Activated T-cell treated with anti-CD3 and anti-CD28 coated beads, Interleukin-2, amount 50 U/mL, for 72 hours (primary cell): ENCODE results near the gene FAM110A. TPM values are rescaled to one million over a fixed set of nuclear protein-coding genes. Genes with fewer than 3 reads are reported as not detected.
"Not testable (repeated sequence)": the region's sequence is repeated elsewhere in the genome, so short reads cannot be mapped to it uniquely, and the experiment has no call there.

Experiments used
- ATAC-seq, 2 donors: fragments of 150-1000 bp; cut with Tn5 transposase; replicated peaks in 1 of 2; 2 replicates each; pipeline ENCODE4 v1.10.0; 2021; ENCODE audit warnings: moderate library complexity in 2 of 2, mild to moderate bottlenecking in 1 of 2
- DNase-seq, 2 donors: peaks; one replicate each; pipeline ENCODE4 v3.0.0; 2021 to 2022; ENCODE audit warnings: mixed read lengths in 1 of 2
- H3K27ac Mint-ChIP-seq: one replicate; pipeline ENCODE4 v1.8.0; 2022; ENCODE audit warnings: mild to moderate bottlenecking, moderate library complexity, mixed read lengths
- H3K27me3 Mint-ChIP-seq: one replicate; pipeline ENCODE4 v1.8.0; 2022; ENCODE audit warnings: low read depth, mixed read lengths
- H3K36me3 Mint-ChIP-seq, 2 donors: one replicate each; pipeline ENCODE4 v1.8.0; 2022; ENCODE audit warnings: mixed read lengths in 2 of 2, mild to moderate bottlenecking in 1 of 2; ENCODE audit not compliant: insufficient read depth in 2 of 2
- H3K4me1 Mint-ChIP-seq: one replicate; pipeline ENCODE4 v1.8.0; 2022; ENCODE audit warnings: low read depth, mixed read lengths
- H3K4me3 Mint-ChIP-seq, 2 donors: one replicate each; pipeline ENCODE4 v1.8.0; 2022; ENCODE audit warnings: mild to moderate bottlenecking in 2 of 2, mixed read lengths in 2 of 2, moderate library complexity in 2 of 2
- H3K9me3 Mint-ChIP-seq, 2 donors: one replicate each; pipeline ENCODE4 v1.8.0; 2022; ENCODE audit warnings: mixed read lengths in 2 of 2
- total RNA-seq, 2 donors: library from RNA; stranded (reverse); gene quantifications; one replicate each; pipeline ENCODE4 v1.2.3, GENCODE V29; 2022

FAM110A gene
- total RNA-seq, 2 donors from 2014 or later, result 21.1 to 24.5 TPM

GRCh38 chr20:840858-841567 is 7.5 kb downstream of the FAM110A start:
- DNase-seq, result peak; percentile 41 to 60

GRCh38 chr20:841568-842546 is 8.3 kb downstream of the FAM110A start:
- DNase-seq (no peak), ATAC-seq (no peak)
- Mint-ChIP-seq H3K27ac (no peak overlapping the region), H3K4me3 (peak overlapping the region; percentile 74), H3K36me3 (peaks cover 3 to 10% of the 10 kb centered on the region in 2 donors), H3K27me3 (no peaks in the 10 kb centered on the region), H3K4me1 (peaks cover 47% of the 10 kb centered on the region), H3K9me3 (peaks cover 0 to 2% of the 10 kb centered on the region in 2 donors)

More at GRCh38 chr20:840858-841567, 7.5 kb downstream of the FAM110A start:
- Mint-ChIP-seq H3K4me1 (peaks cover 47% of the 10 kb centered on the region), H3K27ac (no peak overlapping the region), H3K36me3 (peaks cover 6 to 10% of the 10 kb centered on the region in 2 donors), H3K9me3 (peaks cover 0 to 2% of the 10 kb centered on the region in 2 donors), H3K27me3 (no peaks in the 10 kb centered on the region), H3K4me3 (peak overlapping the region; percentile 74)
- ATAC-seq, result no peak

GRCh38 chr20:842547-842940 is 9.0 kb downstream of the FAM110A start:
- no peak overlapping the region for H3K27ac Mint-ChIP-seq
- H3K4me1 Mint-ChIP-seq, result peaks cover 47% of the 10 kb centered on the region

GRCh38 chr20:843912-844311 is 10.4 kb downstream of the FAM110A start:
- H3K4me3 Mint-ChIP-seq, result no peak overlapping the region
- no peaks in the 10 kb centered on the region for H3K27me3 Mint-ChIP-seq
- H3K4me1 Mint-ChIP-seq, result peaks cover 48% of the 10 kb centered on the region
- no peak for DNase-seq
- ATAC-seq, result peak in 1 of 2 donors; percentile 6
- no peaks in the 10 kb centered on the region for H3K9me3 Mint-ChIP-seq
- peaks cover 0 to 2% of the 10 kb centered on the region in 2 donors for H3K36me3 Mint-ChIP-seq
- no peak overlapping the region for H3K27ac Mint-ChIP-seq

More at GRCh38 chr20:842547-842940, 9.0 kb downstream of the FAM110A start:
- peak overlapping the region in 1 of 2 donors; percentile 74 for H3K4me3 Mint-ChIP-seq
- peaks cover under 1 to 7% of the 10 kb centered on the region in 2 donors for H3K36me3 Mint-ChIP-seq
- peaks cover 0 to under 1% of the 10 kb centered on the region in 2 donors for H3K9me3 Mint-ChIP-seq
- ATAC-seq (no peak), DNase-seq (no peak)
- no peaks in the 10 kb centered on the region for H3K27me3 Mint-ChIP-seq

- Mint-ChIP-seq H3K27ac (no peak overlapping the region), H3K9me3 (no peaks in the 10 kb centered on the region)
Measured at GRCh38 chr20:844473-845225, 11.1 kb downstream of the FAM110A start.

GRCh38 chr20:845226-845868 is 11.8 kb downstream of the FAM110A start:
- DNase-seq (peak; percentile 21 to 28), ATAC-seq (no peak)
- Mint-ChIP-seq H3K36me3 (peaks cover 0 to 2% of the 10 kb centered on the region in 2 donors), H3K27ac (no peak overlapping the region), H3K4me3 (peak overlapping the region; percentile 86 to 89), H3K9me3 (no peaks in the 10 kb centered on the region), H3K4me1 (peaks cover 50% of the 10 kb centered on the region), H3K27me3 (no peaks in the 10 kb centered on the region)

More at GRCh38 chr20:844473-845225, 11.1 kb downstream of the FAM110A start:
- H3K36me3 Mint-ChIP-seq, result peaks cover 0 to 2% of the 10 kb centered on the region in 2 donors
- ATAC-seq, result peak; percentile 93
- DNase-seq, result peak; percentile 83 to 90
- no peaks in the 10 kb centered on the region for H3K27me3 Mint-ChIP-seq
- H3K4me3 Mint-ChIP-seq, result peak overlapping the region; percentile 86 to 89
- H3K4me1 Mint-ChIP-seq, result peaks cover 48% of the 10 kb centered on the region

- H3K4me3 Mint-ChIP-seq, result peak overlapping the region; percentile 86 to 89
- peaks cover 2% of the 10 kb centered on the region in 2 donors for H3K36me3 Mint-ChIP-seq
- no peak for DNase-seq
- peak in 1 of 2 donors; percentile 1 for ATAC-seq
- peak overlapping the region; percentile 88 for H3K27ac Mint-ChIP-seq
- H3K27me3 Mint-ChIP-seq, result no peaks in the 10 kb centered on the region
- peaks cover 52% of the 10 kb centered on the region for H3K4me1 Mint-ChIP-seq
- H3K9me3 Mint-ChIP-seq, result no peaks in the 10 kb centered on the region
Measured at GRCh38 chr20:845941-846893, 12.7 kb downstream of the FAM110A start.

- ATAC-seq (peak; percentile 37 to 48), DNase-seq (peak; percentile 56 to 66)
- Mint-ChIP-seq H3K4me3 (peak overlapping the region; percentile 86 to 89), H3K9me3 (no peaks in the 10 kb centered on the region), H3K36me3 (peaks cover 2% of the 10 kb centered on the region in 2 donors), H3K27ac (peak overlapping the region; percentile 95), H3K27me3 (no peaks in the 10 kb centered on the region), H3K4me1 (peaks cover 49% of the 10 kb centered on the region)
Measured at GRCh38 chr20:846894-847278, 13.4 kb downstream of the FAM110A start.

GRCh38 chr20:848193-848592 is 14.7 kb downstream of the FAM110A start:
- Mint-ChIP-seq H3K27me3 (no peaks in the 10 kb centered on the region), H3K27ac (no peak overlapping the region), H3K4me3 (no peak overlapping the region), H3K36me3 (peaks cover 2% of the 10 kb centered on the region in 2 donors), H3K4me1 (peaks cover 51% of the 10 kb centered on the region), H3K9me3 (no peaks in the 10 kb centered on the region)
- ATAC-seq (no peak), DNase-seq (no peak)

- ATAC-seq, H3K36me3 Mint-ChIP-seq, H3K4me3 Mint-ChIP-seq, H3K9me3 Mint-ChIP-seq, DNase-seq, H3K27me3 Mint-ChIP-seq, H3K27ac Mint-ChIP-seq: not testable (repeated sequence)
- peaks cover 56% of the 10 kb centered on the region for H3K4me1 Mint-ChIP-seq
Measured at GRCh38 chr20:848731-849130, 15.2 kb downstream of the FAM110A start.

- Mint-ChIP-seq H3K36me3 (peaks cover 0 to 2% of the 10 kb centered on the region in 2 donors), H3K27me3 (no peaks in the 10 kb centered on the region), H3K9me3 (no peaks in the 10 kb centered on the region), H3K4me3 (no peak overlapping the region), H3K4me1 (peaks cover 48% of the 10 kb centered on the region), H3K27ac (no peak overlapping the region)
- DNase-seq (no peak), ATAC-seq (no peak)
Measured at GRCh38 chr20:853406-853996, 20.0 kb downstream of the FAM110A start.
